Erythroblast (primary cell): ENCODE results near the gene FES.

ENCODE experiments used
- GATA1 ChIP-seq: IDR thresholded peaks from 2 replicates; pipeline ENCODE4 v1.6.1; 2011; ENCODE audit warnings: low read depth, mild to moderate bottlenecking, control low read depth, low read length, moderate library complexity
- POLR2A ChIP-seq: IDR thresholded peaks from 2 replicates; pipeline ENCODE4 v1.6.1; 2011; ENCODE audit warnings: mild to moderate bottlenecking, low read length

DNA sequence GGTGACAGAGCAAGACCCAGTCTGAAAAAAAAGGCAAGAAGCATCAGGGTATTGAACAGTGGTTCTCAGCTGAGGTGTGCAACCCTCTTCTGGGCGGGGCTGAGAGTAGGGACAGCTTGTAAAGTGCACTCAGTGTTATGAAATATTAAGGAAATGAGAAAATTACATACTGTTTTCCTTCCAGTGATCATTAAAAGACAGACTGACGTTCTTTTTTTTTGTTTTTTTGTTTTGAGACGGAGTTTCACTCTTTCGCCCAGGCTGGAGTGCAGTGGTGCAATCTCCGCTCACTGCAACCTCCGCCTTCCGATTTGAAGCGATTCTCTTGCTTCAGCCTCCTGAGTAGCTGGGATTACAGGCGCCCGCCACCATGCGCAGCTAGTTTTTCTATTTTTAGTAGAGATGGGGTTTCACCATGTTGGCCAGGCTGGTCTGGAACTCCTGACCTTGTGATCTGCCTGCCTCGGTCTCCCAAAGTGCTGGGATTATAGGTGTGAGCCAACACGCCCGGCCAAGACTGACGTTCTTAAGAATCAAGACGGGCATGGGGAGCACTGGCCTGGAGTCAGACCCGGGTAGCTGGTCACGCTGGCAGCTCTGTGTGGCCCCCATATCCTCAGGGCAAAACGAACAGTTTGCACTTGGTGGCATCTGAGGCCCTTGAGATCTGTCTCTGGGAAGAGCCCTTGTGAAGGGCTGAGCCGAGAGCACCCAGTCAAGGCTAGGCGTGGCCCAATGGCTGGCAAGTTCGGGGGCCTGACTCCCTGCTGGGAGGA is 30.2 kb downstream of the FES start:
- TF ChIP-seq POLR2A (no peak), GATA1 (no peak)
